HepG2 (cell line): ENCODE results near the gene CAMK2G.

Source experiments
- DBP ChIP-seq: sonication (generic); formaldehyde crosslinking; IDR thresholded peaks from 2 replicates; pipeline ENCODE4 v1.4.0; 2020; ENCODE audit warnings: missing genetic modification reagents; ENCODE audit errors: not compliant biosample characterization
- ETS1 ChIP-seq: sonication (generic); formaldehyde crosslinking; IDR thresholded peaks from 2 replicates; pipeline ENCODE4 v1.4.0; 2020; ENCODE audit warnings: missing genetic modification reagents
- EZH2 ChIP-seq: conservative IDR thresholded peaks from 2 replicates; pipeline ENCODE4 v1.6.1; 2012; ENCODE audit warnings: mild to moderate bottlenecking, low read depth, low read length, moderate library complexity
- FIP1L1 ChIP-seq: fragments of 200-400 bp; formaldehyde crosslinking; IDR thresholded peaks from 2 replicates; pipeline ENCODE4 v1.6.1; 2018; ENCODE audit warnings: low read depth, mild to moderate bottlenecking, low read length, moderate library complexity, borderline replicate concordance; ENCODE audit not compliant: insufficient read depth
- FOXK1 ChIP-seq: sonication (generic); formaldehyde crosslinking; IDR thresholded peaks from 2 replicates; pipeline ENCODE4 v1.4.0; 2020; ENCODE audit warnings: low read depth, missing genetic modification reagents, borderline replicate concordance
- HMGXB4 ChIP-seq, 2 experiments: sonication (generic) in 1 of 2; formaldehyde crosslinking in 1 of 2; IDR thresholded peaks; 2 replicates each; pipeline versions ENCODE4 v1.4.0 to v1.6.1; 2018 to 2020; ENCODE audit warnings: missing genetic modification reagents in 2 of 2, borderline replicate concordance in 1 of 2, low read depth in 1 of 2, mild to moderate bottlenecking in 1 of 2, missing biosample characterization in 1 of 2
- HNRNPUL1 ChIP-seq: fragments of 200-400 bp; formaldehyde crosslinking; IDR thresholded peaks from 2 replicates; pipeline ENCODE4 v1.6.1; 2017; ENCODE audit warnings: low read depth, mild to moderate bottlenecking, low read length, moderate library complexity
- JUN ChIP-seq: sonication (generic); formaldehyde crosslinking; IDR thresholded peaks from 2 replicates; pipeline ENCODE4 v1.4.0; 2020; ENCODE audit warnings: mild to moderate bottlenecking, missing genetic modification reagents
- NCOA2 ChIP-seq: sonication (generic); formaldehyde crosslinking; IDR thresholded peaks from 2 replicates; pipeline ENCODE4 v1.8.0; 2022; ENCODE audit warnings: inconsistent platforms
- POLR2AphosphoS5 ChIP-seq: IDR thresholded peaks from 2 replicates; pipeline ENCODE4 v1.6.1; 2012; ENCODE audit warnings: low read depth, low read length
- SIN3A ChIP-seq: IDR thresholded peaks from 2 replicates; pipeline ENCODE4 v1.6.1; 2011; ENCODE audit warnings: low read depth, mild to moderate bottlenecking, control low read depth, low read length, borderline replicate concordance
- TAF1 ChIP-seq: sonication (generic); formaldehyde crosslinking; IDR thresholded peaks from 2 replicates; pipeline ENCODE4 v1.4.0; 2020; ENCODE audit warnings: missing genetic modification reagents
- TCF7L2 ChIP-seq: IDR thresholded peaks from 2 replicates; pipeline ENCODE4 v1.6.1; 2011; ENCODE audit warnings: mild to moderate bottlenecking, low read depth, low read length, moderate library complexity

GRCh38 chr10:73909540-73910115 is 35.3 kb upstream of the CAMK2G start:
- TF ChIP-seq ETS1 (CRISPR knock-in tag) (no peak), DBP (no peak), EZH2 (no peak), POLR2AphosphoS5 (no peak), TAF1 (CRISPR knock-in tag) (no peak), SIN3A (no peak), TCF7L2 (no peak), HMGXB4 (CRISPR knock-in tag; IDR thresholded peaks at IDR 0.05; ENCODE audit: borderline replicate concordance in 1 of 2, low read depth in 1 of 2) (no peak), FOXK1 (CRISPR knock-in tag) (no peak), HNRNPUL1 (no peak), NCOA2 (no peak), JUN (CRISPR knock-in tag) (no peak), FIP1L1 (no peak)
